ENCODE measurements around the gene MIOS.

DNA sequence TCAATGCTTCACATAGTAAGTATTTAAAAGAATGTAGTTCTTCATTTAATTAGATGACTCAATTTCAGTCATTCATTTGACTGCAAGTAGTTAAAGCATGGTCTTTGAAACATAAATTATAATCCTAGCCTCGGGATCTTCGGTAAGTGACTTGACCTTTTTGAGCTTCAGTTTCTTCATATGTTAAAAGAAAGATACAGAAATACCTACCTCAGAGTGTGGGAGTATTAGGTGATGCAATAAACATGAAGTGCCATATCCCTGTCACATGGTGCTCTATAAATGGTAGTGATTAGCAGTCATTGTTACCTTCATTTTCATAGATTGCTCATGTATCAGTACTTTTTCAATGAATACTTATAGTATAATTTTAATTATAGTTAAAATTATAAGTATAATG lies 42.6 kb downstream of the MIOS start:
- TF ChIP-seq, protein P1, sequence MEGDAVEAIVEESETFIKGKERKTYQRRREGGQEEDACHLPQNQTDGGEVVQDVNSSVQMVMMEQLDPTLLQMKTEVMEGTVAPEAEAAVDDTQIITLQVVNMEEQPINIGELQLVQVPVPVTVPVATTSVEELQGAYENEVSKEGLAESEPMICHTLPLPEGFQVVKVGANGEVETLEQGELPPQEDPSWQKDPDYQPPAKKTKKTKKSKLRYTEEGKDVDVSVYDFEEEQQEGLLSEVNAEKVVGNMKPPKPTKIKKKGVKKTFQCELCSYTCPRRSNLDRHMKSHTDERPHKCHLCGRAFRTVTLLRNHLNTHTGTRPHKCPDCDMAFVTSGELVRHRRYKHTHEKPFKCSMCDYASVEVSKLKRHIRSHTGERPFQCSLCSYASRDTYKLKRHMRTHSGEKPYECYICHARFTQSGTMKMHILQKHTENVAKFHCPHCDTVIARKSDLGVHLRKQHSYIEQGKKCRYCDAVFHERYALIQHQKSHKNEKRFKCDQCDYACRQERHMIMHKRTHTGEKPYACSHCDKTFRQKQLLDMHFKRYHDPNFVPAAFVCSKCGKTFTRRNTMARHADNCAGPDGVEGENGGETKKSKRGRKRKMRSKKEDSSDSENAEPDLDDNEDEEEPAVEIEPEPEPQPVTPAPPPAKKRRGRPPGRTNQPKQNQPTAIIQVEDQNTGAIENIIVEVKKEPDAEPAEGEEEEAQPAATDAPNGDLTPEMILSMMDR (IDR thresholded peaks at IDR 0.05): no peak
- TF ChIP-seq POLR2A (IDR thresholded peaks at IDR 0.05): no peak
